Keratinocyte (primary cell): ENCODE data around the gene SLC49A4. TPM values are rescaled to one million over a fixed set of nuclear protein-coding genes. Genes with fewer than 3 reads are reported as not detected.

Experiments
- DNase-seq: peaks from one replicate; pipeline ENCODE4 v3.0.0-alpha.2; 2011; ENCODE audit warnings: low read depth, missing footprints, low spot score
- FAIRE-seq: peaks from 2 replicates; lab custom pipeline; 2011; peaks lifted over from hg19 to GRCh38; lab: Jason Lieb, UNC
- H2AFZ ChIP-seq: 2 replicates; pipeline ENCODE4 v1.6.0; 2012; ENCODE audit warnings: low read length, control low read depth, inconsistent platforms; ENCODE audit not compliant: control insufficient read depth
- H3K27ac ChIP-seq: 2 replicates; pipeline ENCODE4 v1.5.1; 2011; ENCODE audit warnings: low read length; ENCODE audit not compliant: control insufficient read depth, insufficient read depth
- H3K27me3 ChIP-seq: 3 replicates; pipeline ENCODE4 v1.6.0; 2011; ENCODE audit warnings: low read length; ENCODE audit not compliant: control insufficient read depth, insufficient read depth; ENCODE audit errors: extremely low read depth
- H3K36me3 ChIP-seq, 2 experiments: 2 replicates in 1 of 2; 3 replicates in 1 of 2; pipeline ENCODE4 v1.5.1; 2011; ENCODE audit warnings: low read length in 2 of 2, mild to moderate bottlenecking in 1 of 2; ENCODE audit not compliant: control insufficient read depth in 2 of 2, insufficient read depth in 2 of 2; ENCODE audit errors: extremely low read depth in 1 of 2
- H3K4me1 ChIP-seq: 3 replicates; pipeline ENCODE4 v1.5.1; 2011; ENCODE audit warnings: low read length; ENCODE audit not compliant: control insufficient read depth, insufficient read depth; ENCODE audit errors: extremely low read depth
- H3K4me2 ChIP-seq: 3 replicates; pipeline ENCODE4 v1.6.0; 2011; ENCODE audit warnings: low read depth, low read length; ENCODE audit not compliant: control insufficient read depth, insufficient read depth; ENCODE audit errors: extremely low read depth
- H3K4me3 ChIP-seq, 3 experiments: fragments of 200-600 bp in 1 of 3; sonication (generic) in 1 of 3; 2 replicates in 2 of 3; 3 replicates in 1 of 3; pipeline ENCODE4 v1.5.1; 2011 to 2016; ENCODE audit warnings: low read length in 3 of 3, mild to moderate bottlenecking in 3 of 3, control low read depth in 2 of 3, inconsistent platforms in 1 of 3, low read depth in 1 of 3, mixed read lengths in 1 of 3, mixed run types in 1 of 3, moderate library complexity in 1 of 3; ENCODE audit not compliant: control insufficient read depth in 2 of 3, insufficient read depth in 2 of 3; ENCODE audit errors: extremely low read depth in 1 of 3
- H3K79me2 ChIP-seq: 2 replicates; pipeline ENCODE4 v1.6.0; 2012; ENCODE audit warnings: low read length; ENCODE audit not compliant: control insufficient read depth, insufficient read depth
- H3K9ac ChIP-seq: 3 replicates; pipeline ENCODE4 v1.6.0; 2011; ENCODE audit warnings: low read length; ENCODE audit not compliant: control insufficient read depth, insufficient read depth; ENCODE audit errors: extremely low read depth
- H3K9me1 ChIP-seq: 3 replicates; pipeline ENCODE4 v1.6.0; 2011; ENCODE audit warnings: low read length; ENCODE audit not compliant: control insufficient read depth, insufficient read depth; ENCODE audit errors: extremely low read depth
- H3K9me3 ChIP-seq: 2 replicates; pipeline ENCODE4 v1.5.1; 2012; ENCODE audit warnings: low read depth, low read length; ENCODE audit not compliant: control insufficient read depth
- H4K20me1 ChIP-seq: 3 replicates; pipeline ENCODE4 v1.6.0; 2011; ENCODE audit warnings: low read length; ENCODE audit not compliant: control insufficient read depth, insufficient read depth; ENCODE audit errors: extremely low read depth
- CTCF ChIP-seq, 3 experiments: IDR thresholded peaks in 1 of 3; conservative IDR thresholded peaks in 1 of 3; optimal IDR thresholded peaks in 1 of 3; 2 replicates in 2 of 3; 3 replicates in 1 of 3; pipeline versions ENCODE3 to v1.5.1; 2011; ENCODE audit warnings: low read length in 3 of 3, mild to moderate bottlenecking in 3 of 3, moderate library complexity in 2 of 3, control low read depth in 1 of 3, inconsistent platforms in 1 of 3; ENCODE audit not compliant: insufficient read depth in 2 of 3; ENCODE audit errors: extremely low read depth in 1 of 3
- EZH2 ChIP-seq: IDR thresholded peaks from one replicate; pipeline ENCODE4 v1.6.1; 2012; ENCODE audit warnings: inconsistent platforms, mild to moderate bottlenecking, low read length, moderate library complexity
- dilution Hi-C: fragments of 300-500 bp; cut with MboI; formaldehyde crosslinking; loops from one replicate; pipeline ENCODE4 v1.7.0; 2020; ENCODE audit warnings: low sequenced_read_pairs; ENCODE audit not compliant: extremely low pct_ligation_motif_present
- polyA plus RNA-seq, 5 experiments: library from polyadenylated mRNA; depleted of rRNA in 3 of 5; stranded (reverse) in 3 of 5; stranded (forward) in 1 of 5; unstranded in 1 of 5; fragments of >200 nt; gene quantifications; 1 replicate in 1 of 5; 2 replicates in 3 of 5; 3 replicates in 1 of 5; pipeline versions ENCODE4 v1.2.1 to v1.2.3, GENCODE V29; 2011 to 2012; ENCODE audit warnings: missing spikeins in 2 of 5, low read depth in 1 of 5, low replicate concordance in 1 of 5

Gene SLC49A4
- polyA plus RNA-seq, 1 donor (not counting 4 experiments of a cell fraction or from before 2014, with no cell fraction given), result 18.2 TPM

- Histone ChIP-seq H3K9me1 (no peaks in the 10 kb centered on the region), H4K20me1 (no peaks in the 10 kb centered on the region), H3K9ac (no peak overlapping the region), H3K36me3 (peaks cover 0 to 4% of the 10 kb centered on the region in 2 experiments), H3K27ac (no peak overlapping the region), H3K4me3 (no peak overlapping the region), H3K4me1 (no peaks in the 10 kb centered on the region), H2AFZ (no peak overlapping the region), H3K27me3 (no peaks in the 10 kb centered on the region), H3K4me2 (no peak overlapping the region), H3K9me3 (no peaks in the 10 kb centered on the region), H3K79me2 (no peaks in the 10 kb centered on the region)
- FAIRE-seq (no peak), DNase-seq (no peak)
- dilution Hi-C loops, result no loop called here
- TF ChIP-seq EZH2, result no peak
- no peak for TF ChIP-seq CTCF (optimal IDR thresholded peaks at IDR 0.05 in 1 of 3, IDR thresholded peaks at IDR 0.05 in 1 of 3, conservative IDR thresholded peaks at IDR 0.05 in 1 of 3; ENCODE audit: extremely low read depth in 1 of 3, insufficient read depth in 2 of 3, low read length in 3 of 3)
These were observed 34.2 kb upstream of the SLC49A4 start for GRCh38 chr3:122760453-122761271.

- Histone ChIP-seq H3K79me2 (no peaks in the 10 kb centered on the region), H3K27ac (no peak overlapping the region), H2AFZ (no peak overlapping the region), H3K27me3 (no peaks in the 10 kb centered on the region), H3K9me3 (no peaks in the 10 kb centered on the region), H3K4me1 (no peaks in the 10 kb centered on the region), H3K9ac (no peak overlapping the region), H3K4me3 (no peak overlapping the region), H4K20me1 (no peaks in the 10 kb centered on the region), H3K4me2 (no peak overlapping the region), H3K9me1 (no peaks in the 10 kb centered on the region), H3K36me3 (peaks cover 0 to 2% of the 10 kb centered on the region in 2 experiments)
- DNase-seq, result no peak
- dilution Hi-C loops, result no loop called here
- TF ChIP-seq EZH2 (no peak), CTCF (optimal IDR thresholded peaks at IDR 0.05 in 1 of 3, IDR thresholded peaks at IDR 0.05 in 1 of 3, conservative IDR thresholded peaks at IDR 0.05 in 1 of 3; ENCODE audit: extremely low read depth in 1 of 3, insufficient read depth in 2 of 3, low read length in 3 of 3) (no peak)
- no peak for FAIRE-seq
These were observed 28.4 kb upstream of the SLC49A4 start for GRCh38 chr3:122766430-122766829.
